HepG2 (cell line): ENCODE results near the gene MAML1. TPM values are rescaled to one million over a fixed set of nuclear protein-coding genes. Genes with fewer than 3 reads are reported as not detected.

Experiments used
- HNRNPK ChIP-seq: fragments of 200-400 bp; formaldehyde crosslinking; IDR thresholded peaks from 2 replicates; pipeline ENCODE4 v1.6.1; 2018; ENCODE audit warnings: low read length, low read depth, moderate library complexity, mild to moderate bottlenecking; ENCODE audit not compliant: poor library complexity, severe bottlenecking
- HOXA3 ChIP-seq: sonication (generic); formaldehyde crosslinking; IDR thresholded peaks from 2 replicates; pipeline ENCODE4 v1.5.0; 2020; ENCODE audit warnings: missing genetic modification reagents
- MAF1 ChIP-seq: sonication (generic); formaldehyde crosslinking; IDR thresholded peaks from 2 replicates; pipeline ENCODE4 v1.5.0; 2020; ENCODE audit warnings: missing genetic modification reagents, borderline replicate concordance
- MAZ ChIP-seq, 2 experiments: sonication (generic) in 1 of 2; formaldehyde crosslinking in 1 of 2; IDR thresholded peaks; 2 replicates each; pipeline versions ENCODE4 v1.5.0 to v1.6.1; 2012 to 2020; ENCODE audit warnings: low read depth in 2 of 2, mild to moderate bottlenecking in 2 of 2, borderline replicate concordance in 1 of 2, improper control_type of control experiment in 1 of 2, low read length in 1 of 2, missing genetic modification reagents in 1 of 2, moderate library complexity in 1 of 2
- MTF2 ChIP-seq: sonication (generic); formaldehyde crosslinking; IDR thresholded peaks from 2 replicates; pipeline ENCODE4 v1.5.0; 2020; ENCODE audit warnings: missing genetic modification reagents, borderline replicate concordance
- NCOA5 ChIP-seq: sonication (generic); formaldehyde crosslinking; IDR thresholded peaks from 2 replicates; pipeline ENCODE4 v1.4.0; 2020; ENCODE audit warnings: missing genetic modification reagents
- RFXANK ChIP-seq: IDR thresholded peaks from 2 replicates; pipeline ENCODE4 v1.6.1; 2016
- TEAD3 ChIP-seq: optimal IDR thresholded peaks from 2 replicates; pipeline ENCODE3; 2016; ENCODE audit warnings: borderline replicate concordance
- ZNF12 ChIP-seq: sonication (generic); formaldehyde crosslinking; IDR thresholded peaks from 2 replicates; pipeline ENCODE4 v1.5.0; 2020; ENCODE audit warnings: missing genetic modification reagents
- ZNF253 ChIP-seq: sonication (generic); formaldehyde crosslinking; IDR thresholded peaks from 2 replicates; pipeline ENCODE4 v1.8.0; 2022; ENCODE audit warnings: mild to moderate bottlenecking, missing genetic modification reagents, borderline replicate concordance
- ZNF274 ChIP-seq: sonication (generic); formaldehyde crosslinking; IDR thresholded peaks from 2 replicates; pipeline ENCODE4 v1.5.1; 2020; ENCODE audit warnings: mild to moderate bottlenecking, missing genetic modification reagents
- ZNF296 ChIP-seq: sonication (generic); formaldehyde crosslinking; conservative IDR thresholded peaks from 2 replicates; pipeline ENCODE4 v1.5.0; 2020; ENCODE audit warnings: mild to moderate bottlenecking, missing genetic modification reagents
- ZNF430 ChIP-seq: sonication (generic); formaldehyde crosslinking; IDR thresholded peaks from 2 replicates; pipeline ENCODE4 v1.9.0; 2021; ENCODE audit warnings: mild to moderate bottlenecking, missing genetic modification reagents
- ZNF446 ChIP-seq: sonication (generic); formaldehyde crosslinking; IDR thresholded peaks from 2 replicates; pipeline ENCODE4 v1.5.0; 2020; ENCODE audit warnings: mild to moderate bottlenecking, missing genetic modification reagents
- ZNF562 ChIP-seq: sonication (generic); formaldehyde crosslinking; IDR thresholded peaks from 2 replicates; pipeline ENCODE4 v1.8.0; 2022; ENCODE audit warnings: missing genetic modification reagents, borderline replicate concordance
- ZNF564 ChIP-seq: sonication (generic); formaldehyde crosslinking; IDR thresholded peaks from 2 replicates; pipeline ENCODE4 v1.8.1; 2023; ENCODE audit warnings: mild to moderate bottlenecking, missing genetic modification reagents
- ZNF674 ChIP-seq: sonication (generic); formaldehyde crosslinking; IDR thresholded peaks from 2 replicates; pipeline ENCODE4 v1.5.0; 2020; ENCODE audit warnings: low read depth, mild to moderate bottlenecking, missing genetic modification reagents
- ZNF713 ChIP-seq: sonication (generic); formaldehyde crosslinking; IDR thresholded peaks from 2 replicates; pipeline ENCODE4 v1.4.0; 2020; ENCODE audit warnings: mild to moderate bottlenecking, missing genetic modification reagents
- polyA plus RNA-seq, 8 experiments: library from polyadenylated mRNA; depleted of rRNA in 3 of 8; stranded (reverse) in 7 of 8; unstranded in 1 of 8; fragments of >200 nt; fragmentation: Illumina TruSeq in 4 of 8; extraction: Trizol in 4 of 8; gene quantifications; 2 replicates each; pipeline versions ENCODE4 v1.2.1 to v1.2.3, GENCODE V29; 2011 to 2016; ENCODE audit warnings: low read depth in 4 of 8, missing spikeins in 1 of 8, mixed read lengths in 1 of 8; ENCODE audit not compliant: insufficient read depth in 1 of 8
- total RNA-seq, 5 experiments: library from RNA; depleted of rRNA; stranded (reverse); fragments of >200 nt; fragmentation: Illumina TruSeq; extraction: Trizol; gene quantifications; 2 replicates each; pipeline ENCODE4 v1.2.3, GENCODE V29; 2016; ENCODE audit warnings: low read depth in 1 of 5
- TF ChIP-seq, protein P1 (sequence below): sonication (generic); formaldehyde crosslinking; IDR thresholded peaks from 2 replicates; pipeline ENCODE4 v1.5.0; 2020; ENCODE audit warnings: mild to moderate bottlenecking, missing genetic modification reagents, moderate library complexity
- TF ChIP-seq, protein P2 (sequence below): IDR thresholded peaks from 2 replicates; pipeline ENCODE4 v1.6.1; 2016; ENCODE audit warnings: low read depth, missing genetic modification reagents, missing compliant biosample characterization
- TF ChIP-seq, protein P3 (sequence below), 2 experiments: fragments of 450-650 bp in 1 of 2; sonication (generic) in 1 of 2; formaldehyde crosslinking; IDR thresholded peaks; 2 replicates each; pipeline versions ENCODE4 v1.5.0 to v1.8.0; 2020 to 2022; ENCODE audit warnings: mild to moderate bottlenecking in 1 of 2, missing genetic modification reagents in 1 of 2
- TF ChIP-seq, protein P4 (sequence below): sonication (generic); formaldehyde crosslinking; IDR thresholded peaks from 2 replicates; pipeline ENCODE4 v1.4.0; 2020; ENCODE audit warnings: missing genetic modification reagents, low read depth, mild to moderate bottlenecking, borderline replicate concordance

Gene MAML1
- total and polyA plus RNA-seq, 2 of the 13 experiments (the other 11 are each of a cell fraction or from before 2014, with no cell fraction given), result 10.0 to 10.8 TPM

DNA sequence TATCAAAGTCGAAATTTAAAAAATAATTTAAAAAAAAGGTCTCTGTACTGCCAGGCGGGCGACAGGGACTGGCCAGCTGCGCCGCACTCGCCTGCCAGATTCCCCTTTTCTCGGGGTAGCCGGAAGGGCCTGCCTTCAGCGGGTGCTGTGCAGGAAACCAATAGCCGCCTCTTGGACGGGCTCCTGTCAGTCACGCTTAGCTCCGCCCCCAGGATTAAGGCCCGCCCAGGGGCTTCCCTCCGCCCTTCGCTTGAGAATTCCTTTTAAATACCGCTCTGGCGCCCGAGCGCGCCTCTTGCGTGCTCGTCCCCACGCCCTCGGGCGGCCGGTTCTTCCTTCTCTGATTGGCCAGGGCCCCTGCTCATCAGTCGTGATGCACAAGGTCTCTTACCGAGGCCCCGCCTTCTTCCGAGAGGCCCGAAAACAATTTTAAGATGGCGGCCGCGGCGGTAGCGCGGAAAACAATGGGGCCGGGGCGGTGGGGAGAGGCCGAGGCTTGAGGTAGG is at the start of gene MAML1 (continued):
- TF ChIP-seq, protein P1, sequence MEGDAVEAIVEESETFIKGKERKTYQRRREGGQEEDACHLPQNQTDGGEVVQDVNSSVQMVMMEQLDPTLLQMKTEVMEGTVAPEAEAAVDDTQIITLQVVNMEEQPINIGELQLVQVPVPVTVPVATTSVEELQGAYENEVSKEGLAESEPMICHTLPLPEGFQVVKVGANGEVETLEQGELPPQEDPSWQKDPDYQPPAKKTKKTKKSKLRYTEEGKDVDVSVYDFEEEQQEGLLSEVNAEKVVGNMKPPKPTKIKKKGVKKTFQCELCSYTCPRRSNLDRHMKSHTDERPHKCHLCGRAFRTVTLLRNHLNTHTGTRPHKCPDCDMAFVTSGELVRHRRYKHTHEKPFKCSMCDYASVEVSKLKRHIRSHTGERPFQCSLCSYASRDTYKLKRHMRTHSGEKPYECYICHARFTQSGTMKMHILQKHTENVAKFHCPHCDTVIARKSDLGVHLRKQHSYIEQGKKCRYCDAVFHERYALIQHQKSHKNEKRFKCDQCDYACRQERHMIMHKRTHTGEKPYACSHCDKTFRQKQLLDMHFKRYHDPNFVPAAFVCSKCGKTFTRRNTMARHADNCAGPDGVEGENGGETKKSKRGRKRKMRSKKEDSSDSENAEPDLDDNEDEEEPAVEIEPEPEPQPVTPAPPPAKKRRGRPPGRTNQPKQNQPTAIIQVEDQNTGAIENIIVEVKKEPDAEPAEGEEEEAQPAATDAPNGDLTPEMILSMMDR, result no peak
- TF ChIP-seq TEAD3 (CRISPR knock-in tag), result peak; percentile 89
- TF ChIP-seq ZNF446 (CRISPR knock-in tag), result no peak
- TF ChIP-seq ZNF564 (CRISPR knock-in tag), result no peak
- TF ChIP-seq, protein P2, sequence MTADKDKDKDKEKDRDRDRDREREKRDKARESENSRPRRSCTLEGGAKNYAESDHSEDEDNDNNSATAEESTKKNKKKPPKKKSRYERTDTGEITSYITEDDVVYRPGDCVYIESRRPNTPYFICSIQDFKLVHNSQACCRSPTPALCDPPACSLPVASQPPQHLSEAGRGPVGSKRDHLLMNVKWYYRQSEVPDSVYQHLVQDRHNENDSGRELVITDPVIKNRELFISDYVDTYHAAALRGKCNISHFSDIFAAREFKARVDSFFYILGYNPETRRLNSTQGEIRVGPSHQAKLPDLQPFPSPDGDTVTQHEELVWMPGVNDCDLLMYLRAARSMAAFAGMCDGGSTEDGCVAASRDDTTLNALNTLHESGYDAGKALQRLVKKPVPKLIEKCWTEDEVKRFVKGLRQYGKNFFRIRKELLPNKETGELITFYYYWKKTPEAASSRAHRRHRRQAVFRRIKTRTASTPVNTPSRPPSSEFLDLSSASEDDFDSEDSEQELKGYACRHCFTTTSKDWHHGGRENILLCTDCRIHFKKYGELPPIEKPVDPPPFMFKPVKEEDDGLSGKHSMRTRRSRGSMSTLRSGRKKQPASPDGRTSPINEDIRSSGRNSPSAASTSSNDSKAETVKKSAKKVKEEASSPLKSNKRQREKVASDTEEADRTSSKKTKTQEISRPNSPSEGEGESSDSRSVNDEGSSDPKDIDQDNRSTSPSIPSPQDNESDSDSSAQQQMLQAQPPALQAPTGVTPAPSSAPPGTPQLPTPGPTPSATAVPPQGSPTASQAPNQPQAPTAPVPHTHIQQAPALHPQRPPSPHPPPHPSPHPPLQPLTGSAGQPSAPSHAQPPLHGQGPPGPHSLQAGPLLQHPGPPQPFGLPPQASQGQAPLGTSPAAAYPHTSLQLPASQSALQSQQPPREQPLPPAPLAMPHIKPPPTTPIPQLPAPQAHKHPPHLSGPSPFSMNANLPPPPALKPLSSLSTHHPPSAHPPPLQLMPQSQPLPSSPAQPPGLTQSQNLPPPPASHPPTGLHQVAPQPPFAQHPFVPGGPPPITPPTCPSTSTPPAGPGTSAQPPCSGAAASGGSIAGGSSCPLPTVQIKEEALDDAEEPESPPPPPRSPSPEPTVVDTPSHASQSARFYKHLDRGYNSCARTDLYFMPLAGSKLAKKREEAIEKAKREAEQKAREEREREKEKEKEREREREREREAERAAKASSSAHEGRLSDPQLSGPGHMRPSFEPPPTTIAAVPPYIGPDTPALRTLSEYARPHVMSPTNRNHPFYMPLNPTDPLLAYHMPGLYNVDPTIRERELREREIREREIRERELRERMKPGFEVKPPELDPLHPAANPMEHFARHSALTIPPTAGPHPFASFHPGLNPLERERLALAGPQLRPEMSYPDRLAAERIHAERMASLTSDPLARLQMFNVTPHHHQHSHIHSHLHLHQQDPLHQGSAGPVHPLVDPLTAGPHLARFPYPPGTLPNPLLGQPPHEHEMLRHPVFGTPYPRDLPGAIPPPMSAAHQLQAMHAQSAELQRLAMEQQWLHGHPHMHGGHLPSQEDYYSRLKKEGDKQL (CRISPR knock-in tag), result 0 out of 2 replicates have a peak, but pooled peaks have one; percentile 28
- no peak for TF ChIP-seq ZNF12
- peak; percentile 65; the same call in 1 of the 2 replicates for TF ChIP-seq MAZ (IDR thresholded peaks at IDR 0.05; ENCODE audit: borderline replicate concordance, low read depth, low read length)
- no peak for TF ChIP-seq MAZ (CRISPR knock-in tag; IDR thresholded peaks at IDR 0.05; ENCODE audit: low read depth)
- TF ChIP-seq ZNF430 (CRISPR knock-in tag), result peak; percentile 49
- TF ChIP-seq, protein P3, sequence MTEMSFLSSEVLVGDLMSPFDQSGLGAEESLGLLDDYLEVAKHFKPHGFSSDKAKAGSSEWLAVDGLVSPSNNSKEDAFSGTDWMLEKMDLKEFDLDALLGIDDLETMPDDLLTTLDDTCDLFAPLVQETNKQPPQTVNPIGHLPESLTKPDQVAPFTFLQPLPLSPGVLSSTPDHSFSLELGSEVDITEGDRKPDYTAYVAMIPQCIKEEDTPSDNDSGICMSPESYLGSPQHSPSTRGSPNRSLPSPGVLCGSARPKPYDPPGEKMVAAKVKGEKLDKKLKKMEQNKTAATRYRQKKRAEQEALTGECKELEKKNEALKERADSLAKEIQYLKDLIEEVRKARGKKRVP (CRISPR knock-in tag; IDR thresholded peaks at IDR 0.05), result peak in 1 of 2 experiments; percentile 47; a peak in 1 of 4 replicates
- no peak for TF ChIP-seq ZNF296 (CRISPR knock-in tag)
- no peak for TF ChIP-seq ZNF674 (CRISPR knock-in tag)
- no peak for TF ChIP-seq ZNF562 (CRISPR knock-in tag)
- TF ChIP-seq ZNF253 (CRISPR knock-in tag), result no peak
- TF ChIP-seq HOXA3 (CRISPR knock-in tag), result peak; percentile 82
- no peak for TF ChIP-seq RFXANK (CRISPR knock-in tag)
- TF ChIP-seq ZNF713 (CRISPR knock-in tag), result no peak
- no peak for TF ChIP-seq NCOA5 (CRISPR knock-in tag)
- no peak for TF ChIP-seq MTF2
- no peak for TF ChIP-seq HNRNPK
- no peak for TF ChIP-seq ZNF274
- no peak for TF ChIP-seq MAF1 (CRISPR knock-in tag)
- TF ChIP-seq, protein P4, sequence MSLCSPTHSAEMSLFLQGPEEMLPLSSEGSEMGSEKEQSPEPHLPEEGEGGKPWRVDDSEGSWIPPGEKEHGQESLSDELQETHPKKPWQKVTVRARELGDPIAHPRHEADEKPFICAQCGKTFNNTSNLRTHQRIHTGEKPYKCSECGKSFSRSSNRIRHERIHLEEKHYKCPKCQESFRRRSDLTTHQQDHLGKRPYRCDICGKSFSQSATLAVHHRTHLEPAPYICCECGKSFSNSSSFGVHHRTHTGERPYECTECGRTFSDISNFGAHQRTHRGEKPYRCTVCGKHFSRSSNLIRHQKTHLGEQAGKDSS (CRISPR knock-in tag), result no peak
